Mammary epithelial cell (primary cell): ENCODE measurements around the gene MSANTD3.

ENCODE experiments used
- CTCF ChIP-seq, 2 donors: IDR thresholded peaks in 1 of 2; conservative IDR thresholded peaks in 1 of 2; 2 replicates each; pipeline ENCODE4 v1.5.1; 2011 to 2012; ENCODE audit warnings: inconsistent platforms in 2 of 2, low read length in 2 of 2, mild to moderate bottlenecking in 2 of 2, control low read depth in 1 of 2, low read depth in 1 of 2; ENCODE audit not compliant: insufficient read depth in 1 of 2; ENCODE audit errors: extremely low read depth in 1 of 2
- EZH2 ChIP-seq: IDR thresholded peaks from 2 replicates; pipeline ENCODE4 v1.6.1; 2012; ENCODE audit warnings: low read length, inconsistent platforms, borderline replicate concordance

- TF ChIP-seq CTCF (conservative IDR thresholded peaks at IDR 0.05 in 1 of 2, IDR thresholded peaks at IDR 0.05 in 1 of 2; ENCODE audit: extremely low read depth in 1 of 2, insufficient read depth in 1 of 2, low read depth in 1 of 2, low read length in 2 of 2) = no peak
- no peak for TF ChIP-seq EZH2
Observed at GRCh38 chr9:100436571-100436970, 9.6 kb downstream of the MSANTD3 start.
